Measurements from ENCODE around the gene IPO5.

IPO5 gene

GRCh38 chr13:98060282-98060681 is 106.8 kb downstream of the IPO5 start:
- DNase-seq: no peak

- no peak for DNase-seq
Measured at GRCh38 chr13:98065468-98065867, 112.0 kb downstream of the IPO5 start.

GRCh38 chr13:98066636-98067035 is 113.2 kb downstream of the IPO5 start:
- DNase-seq: no peak

- no peak for DNase-seq
Measured at GRCh38 chr13:98068521-98068920, 115.0 kb downstream of the IPO5 start.

DNA sequence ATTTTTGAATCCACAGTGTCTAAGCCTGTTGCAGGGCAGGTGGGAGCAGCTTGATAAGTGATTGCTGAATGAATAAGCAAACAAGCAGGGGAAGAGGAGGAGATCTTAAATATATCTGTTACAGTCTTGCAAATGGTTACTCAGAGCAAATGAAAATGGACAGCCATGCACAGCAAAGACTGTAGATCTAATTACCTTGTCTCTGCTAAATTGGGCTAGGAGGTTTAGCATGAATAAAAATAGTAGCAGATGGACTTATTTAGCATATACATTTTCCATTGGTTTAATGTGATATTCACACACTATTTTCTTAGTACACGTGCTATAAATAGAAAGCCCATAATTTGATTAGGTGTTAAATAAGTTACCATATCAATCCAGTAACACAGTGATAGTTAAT is 116.5 kb downstream of the IPO5 start:
- DNase-seq: no peak

DNA sequence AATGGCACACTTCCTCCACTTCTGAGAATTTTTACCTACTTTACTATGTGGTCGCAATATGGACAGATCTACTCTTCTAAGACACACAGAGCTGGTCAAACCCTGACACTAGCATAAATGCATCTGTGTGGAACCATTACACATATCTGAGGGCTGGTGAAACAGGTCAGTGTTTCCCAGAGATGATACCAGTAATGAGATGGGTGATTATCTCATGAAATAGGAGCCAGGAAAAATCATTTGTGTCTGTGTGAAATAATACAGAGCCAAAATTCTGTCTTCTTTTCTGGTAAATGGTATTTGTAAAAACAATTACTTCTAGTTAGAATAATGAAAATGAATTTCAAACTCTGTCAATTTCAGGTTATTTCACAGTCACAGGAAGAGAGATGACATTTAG is 117.8 kb downstream of the IPO5 start:
- DNase-seq: no peak

DNA sequence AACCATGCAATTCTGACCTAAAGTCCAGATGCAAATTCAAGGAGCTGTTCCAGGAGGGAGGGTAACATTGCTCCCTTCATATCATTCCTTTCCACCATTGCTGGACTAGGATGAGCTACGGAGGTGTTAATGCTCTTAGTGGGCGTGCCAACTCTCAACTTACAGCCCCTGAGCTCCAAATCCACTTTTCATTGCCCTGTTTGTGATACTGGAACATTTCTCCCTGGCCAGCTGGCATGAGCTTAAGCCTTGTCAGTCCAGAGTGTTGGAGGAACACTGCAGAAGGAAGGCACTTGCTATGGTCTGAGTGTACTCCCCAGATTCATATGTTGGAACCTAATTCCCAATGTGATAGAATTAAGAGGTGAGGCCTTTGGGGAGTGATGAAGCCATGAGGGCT is 119.0 kb downstream of the IPO5 start:
- no peak for DNase-seq
